Measurements from ENCODE around the gene GPR143. TPM values are rescaled to one million over a fixed set of nuclear protein-coding genes. Genes with fewer than 3 reads are reported as not detected.
"Not testable (repeated sequence)": the region's sequence is repeated elsewhere in the genome, so short reads cannot be mapped to it uniquely, and the experiment has no call there.

Gene GPR143
- total RNA-seq, 1 donor from 2014 or later: 4.1 TPM

GRCh38 chrX:9768321-9768839, 2.7 kb upstream of the GPR143 start:
- not testable (repeated sequence) for DNase-seq (ENCODE audit: low spot score)

- DNase-seq (ENCODE audit: low spot score): no peak
These were observed 1.7 kb upstream of the GPR143 start for GRCh38 chrX:9767375-9767774.

GRCh38 chrX:9765072-9765736, 443 bp downstream of the GPR143 start:
- DNase-seq (ENCODE audit: low spot score): no peak

GRCh38 chrX:9759337-9759736, 6.3 kb downstream of the GPR143 start:
- DNase-seq (ENCODE audit: low spot score): no peak

- no peak for DNase-seq (ENCODE audit: low spot score)
These were observed 7.5 kb downstream of the GPR143 start for GRCh38 chrX:9758021-9758638.

GRCh38 chrX:9757366-9757765, 8.3 kb downstream of the GPR143 start:
- DNase-seq (ENCODE audit: low spot score): no peak

GRCh38 chrX:9749146-9749692, 16.4 kb downstream of the GPR143 start:
- DNase-seq (ENCODE audit: low spot score): no peak

- no peak for DNase-seq (ENCODE audit: low spot score)
These were observed 18.0 kb downstream of the GPR143 start for GRCh38 chrX:9747644-9748043.

- peak; percentile 71 for DNase-seq (ENCODE audit: low spot score)
These were observed 19.3 kb downstream of the GPR143 start for GRCh38 chrX:9746148-9746888.

- DNase-seq (ENCODE audit: low spot score): peak; percentile 28
These were observed 20.1 kb downstream of the GPR143 start for GRCh38 chrX:9745417-9746115.

- DNase-seq (ENCODE audit: low spot score): no peak
These were observed 26.5 kb downstream of the GPR143 start for GRCh38 chrX:9739130-9739529.

GRCh38 chrX:9738151-9738550, 27.5 kb downstream of the GPR143 start:
- DNase-seq (ENCODE audit: low spot score): peak; percentile 50

- peak; percentile 10 for DNase-seq (ENCODE audit: low spot score)
These were observed 28.3 kb downstream of the GPR143 start for GRCh38 chrX:9737363-9737762.

- DNase-seq (ENCODE audit: low spot score): no peak
These were observed 34.9 kb downstream of the GPR143 start for GRCh38 chrX:9730752-9731151.

- no peak for DNase-seq (ENCODE audit: low spot score)
These were observed 35.6 kb downstream of the GPR143 start for GRCh38 chrX:9730078-9730477.

GRCh38 chrX:9729171-9729885, 36.3 kb downstream of the GPR143 start:
- DNase-seq (ENCODE audit: low spot score): peak; percentile 8

GRCh38 chrX:9728261-9728660, 37.4 kb downstream of the GPR143 start:
- DNase-seq (ENCODE audit: low spot score): no peak

GRCh38 chrX:9724711-9725110, 40.9 kb downstream of the GPR143 start:
- no peak for DNase-seq (ENCODE audit: low spot score)

GRCh38 chrX:9717376-9717775, 48.3 kb downstream of the GPR143 start:
- DNase-seq (ENCODE audit: low spot score): no peak

- DNase-seq (ENCODE audit: low spot score): no peak
These were observed 55.3 kb downstream of the GPR143 start for GRCh38 chrX:9710332-9710731.

All from umbilical cord (tissue), 2 donors.